ENCODE data around the gene ANTXR1.

GRCh38 chr2:69209482-69209881 lies 196.5 kb downstream of the ANTXR1 start:
- TF ChIP-seq, protein P1, sequence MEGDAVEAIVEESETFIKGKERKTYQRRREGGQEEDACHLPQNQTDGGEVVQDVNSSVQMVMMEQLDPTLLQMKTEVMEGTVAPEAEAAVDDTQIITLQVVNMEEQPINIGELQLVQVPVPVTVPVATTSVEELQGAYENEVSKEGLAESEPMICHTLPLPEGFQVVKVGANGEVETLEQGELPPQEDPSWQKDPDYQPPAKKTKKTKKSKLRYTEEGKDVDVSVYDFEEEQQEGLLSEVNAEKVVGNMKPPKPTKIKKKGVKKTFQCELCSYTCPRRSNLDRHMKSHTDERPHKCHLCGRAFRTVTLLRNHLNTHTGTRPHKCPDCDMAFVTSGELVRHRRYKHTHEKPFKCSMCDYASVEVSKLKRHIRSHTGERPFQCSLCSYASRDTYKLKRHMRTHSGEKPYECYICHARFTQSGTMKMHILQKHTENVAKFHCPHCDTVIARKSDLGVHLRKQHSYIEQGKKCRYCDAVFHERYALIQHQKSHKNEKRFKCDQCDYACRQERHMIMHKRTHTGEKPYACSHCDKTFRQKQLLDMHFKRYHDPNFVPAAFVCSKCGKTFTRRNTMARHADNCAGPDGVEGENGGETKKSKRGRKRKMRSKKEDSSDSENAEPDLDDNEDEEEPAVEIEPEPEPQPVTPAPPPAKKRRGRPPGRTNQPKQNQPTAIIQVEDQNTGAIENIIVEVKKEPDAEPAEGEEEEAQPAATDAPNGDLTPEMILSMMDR (conservative IDR thresholded peaks at IDR 0.05), result no peak
- no peak for TF ChIP-seq EZH2 (IDR thresholded peaks at IDR 0.05; ENCODE audit: low read depth)
